DOHH2 (cell line): Measurements from ENCODE around the gene KDELR3.

Experiments used
- H3F3A ChIP-seq: fragments of 200-600 bp; sonication (generic), shearing (Covaris generic); 2 replicates; pipeline ENCODE4 v1.6.0; 2016; ENCODE audit warnings: antibody characterized with exemption, mild to moderate bottlenecking; ENCODE audit not compliant: control insufficient read depth, insufficient read depth
- H3K27ac ChIP-seq: fragments of 200-600 bp; sonication (generic); 2 replicates; pipeline ENCODE4 v1.5.1; 2014; ENCODE audit warnings: low read depth, mild to moderate bottlenecking, low read length, moderate library complexity
- H3K27me3 ChIP-seq: fragments of 200-600 bp; sonication (generic); 2 replicates; pipeline ENCODE4 v1.6.1; 2014; ENCODE audit warnings: mild to moderate bottlenecking, low read length, mixed read lengths; ENCODE audit not compliant: control insufficient read depth
- H3K36me3 ChIP-seq: fragments of 200-600 bp; sonication (generic); 2 replicates; pipeline ENCODE4 v1.6.1; 2014; ENCODE audit warnings: mild to moderate bottlenecking, low read length, moderate library complexity, mixed read lengths; ENCODE audit not compliant: control insufficient read depth
- H3K4me1 ChIP-seq: fragments of 200-600 bp; sonication (generic); 2 replicates; pipeline ENCODE4 v1.6.1; 2014; ENCODE audit warnings: mild to moderate bottlenecking, low read length, mixed read lengths; ENCODE audit not compliant: control insufficient read depth
- H3K4me2 ChIP-seq: fragments of 200-600 bp; sonication (generic); 2 replicates; pipeline ENCODE4 v1.6.0; 2014; ENCODE audit warnings: mild to moderate bottlenecking, low read length, moderate library complexity
- H3K4me3 ChIP-seq: fragments of 200-600 bp; sonication (generic); 2 replicates; pipeline ENCODE4 v1.5.1; 2014; ENCODE audit warnings: mild to moderate bottlenecking, low read length, mixed read lengths
- H3K79me2 ChIP-seq: fragments of 200-600 bp; sonication (generic); 2 replicates; pipeline ENCODE4 v1.6.1; 2014; ENCODE audit warnings: mild to moderate bottlenecking, low read length, mixed read lengths; ENCODE audit not compliant: control insufficient read depth
- H3K9me2 ChIP-seq: fragments of 200-600 bp; sonication (generic); replicated peaks from 2 replicates; pipeline ENCODE4 v1.6.1; 2014; ENCODE audit warnings: mild to moderate bottlenecking, low read length, mixed read lengths; ENCODE audit not compliant: control insufficient read depth
- H3K9me3 ChIP-seq: fragments of 200-600 bp; sonication (generic); 2 replicates; pipeline ENCODE4 v1.6.1; 2014; ENCODE audit warnings: antibody characterized with exemption, low read length, mixed read lengths; ENCODE audit not compliant: control insufficient read depth, insufficient read depth
- H4K20me1 ChIP-seq: fragments of 200-600 bp; sonication (generic); 2 replicates; pipeline ENCODE4 v1.6.0; 2014; ENCODE audit warnings: low read depth, mild to moderate bottlenecking, antibody characterized with exemption, low read length, moderate library complexity; ENCODE audit not compliant: control insufficient read depth, insufficient read depth
- EZH2phosphoT487 ChIP-seq: fragments of 200-600 bp; sonication (generic); IDR thresholded peaks from 2 replicates; pipeline ENCODE4 v1.6.1; 2017; ENCODE audit warnings: borderline replicate concordance, mild to moderate bottlenecking, antibody characterized with exemption, low read length, moderate library complexity, mixed read lengths
- TF ChIP-seq, protein P1 (sequence below): fragments of 200-600 bp; sonication (generic); IDR thresholded peaks from one replicate; pipeline ENCODE4 v1.5.1; 2014; ENCODE audit warnings: antibody characterized with exemption, mild to moderate bottlenecking, low read depth, low read length; ENCODE audit not compliant: poor library complexity, severe bottlenecking

The KDELR3 gene

GRCh38 chr22:38456272-38456835 is 11.5 kb upstream of the KDELR3 start:
- Histone ChIP-seq H4K20me1 (no peaks in the 10 kb centered on the region), H3K27ac (no peak overlapping the region), H3K4me3 (peak overlapping the region; percentile 40; the same call in 1 of the 2 replicates), H3F3A (no peaks in the 10 kb centered on the region), H3K36me3 (no peaks in the 10 kb centered on the region), H3K4me1 (peaks cover 8% of the 10 kb centered on the region), H3K9me2 (no peaks in the 10 kb centered on the region), H3K4me2 (peak overlapping the region; percentile 55), H3K79me2 (no peaks in the 10 kb centered on the region), H3K27me3 (peaks cover 73% of the 10 kb centered on the region), H3K9me3 (no peaks in the 10 kb centered on the region)
- TF ChIP-seq, protein P1, sequence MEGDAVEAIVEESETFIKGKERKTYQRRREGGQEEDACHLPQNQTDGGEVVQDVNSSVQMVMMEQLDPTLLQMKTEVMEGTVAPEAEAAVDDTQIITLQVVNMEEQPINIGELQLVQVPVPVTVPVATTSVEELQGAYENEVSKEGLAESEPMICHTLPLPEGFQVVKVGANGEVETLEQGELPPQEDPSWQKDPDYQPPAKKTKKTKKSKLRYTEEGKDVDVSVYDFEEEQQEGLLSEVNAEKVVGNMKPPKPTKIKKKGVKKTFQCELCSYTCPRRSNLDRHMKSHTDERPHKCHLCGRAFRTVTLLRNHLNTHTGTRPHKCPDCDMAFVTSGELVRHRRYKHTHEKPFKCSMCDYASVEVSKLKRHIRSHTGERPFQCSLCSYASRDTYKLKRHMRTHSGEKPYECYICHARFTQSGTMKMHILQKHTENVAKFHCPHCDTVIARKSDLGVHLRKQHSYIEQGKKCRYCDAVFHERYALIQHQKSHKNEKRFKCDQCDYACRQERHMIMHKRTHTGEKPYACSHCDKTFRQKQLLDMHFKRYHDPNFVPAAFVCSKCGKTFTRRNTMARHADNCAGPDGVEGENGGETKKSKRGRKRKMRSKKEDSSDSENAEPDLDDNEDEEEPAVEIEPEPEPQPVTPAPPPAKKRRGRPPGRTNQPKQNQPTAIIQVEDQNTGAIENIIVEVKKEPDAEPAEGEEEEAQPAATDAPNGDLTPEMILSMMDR, result no peak
- no peak for TF ChIP-seq EZH2phosphoT487

- TF ChIP-seq, protein P1, result no peak
- no peak for TF ChIP-seq EZH2phosphoT487
- Histone ChIP-seq H3K79me2 (no peaks in the 10 kb centered on the region), H3K9me2 (no peaks in the 10 kb centered on the region), H3K27me3 (peaks cover 73% of the 10 kb centered on the region), H3K4me3 (no peak overlapping the region), H3K27ac (no peak overlapping the region), H3K4me1 (peaks cover 15% of the 10 kb centered on the region), H3K36me3 (no peaks in the 10 kb centered on the region), H3K9me3 (no peaks in the 10 kb centered on the region), H4K20me1 (no peaks in the 10 kb centered on the region), H3F3A (no peaks in the 10 kb centered on the region), H3K4me2 (no peak overlapping the region)
These were observed 10.8 kb upstream of the KDELR3 start for GRCh38 chr22:38456841-38457699.

GRCh38 chr22:38460426-38460840 is 7.5 kb upstream of the KDELR3 start:
- no peaks in the 10 kb centered on the region for H4K20me1 ChIP-seq
- no peak overlapping the region for H3K27ac ChIP-seq
- H3K27me3 ChIP-seq, result peaks cover 74% of the 10 kb centered on the region
- H3K9me2 ChIP-seq, result no peaks in the 10 kb centered on the region
- TF ChIP-seq, protein P1, result no peak
- TF ChIP-seq EZH2phosphoT487, result no peak
- H3K36me3 ChIP-seq, result no peaks in the 10 kb centered on the region
- no peaks in the 10 kb centered on the region for H3K9me3 ChIP-seq
- no peaks in the 10 kb centered on the region for H3K79me2 ChIP-seq
- no peak overlapping the region for H3K4me2 ChIP-seq
- no peaks in the 10 kb centered on the region for H3F3A ChIP-seq
- no peak overlapping the region for H3K4me3 ChIP-seq
- peaks cover 24% of the 10 kb centered on the region for H3K4me1 ChIP-seq
